HG03460 (cell line): ENCODE measurements around the gene KRTAP4-4.

Experiments used
- ATAC-seq: cut with Tn5 transposase; IDR thresholded peaks from one replicate; pipeline ENCODE4 v1.9.1; 2021; ENCODE audit not compliant: unreplicated experiment

The KRTAP4-4 gene

GRCh38 chr17:41116297-41116696 lies 44.3 kb downstream of the KRTAP4-4 start:
- no peak for ATAC-seq

GRCh38 chr17:41111151-41111885 lies 49.2 kb downstream of the KRTAP4-4 start:
- ATAC-seq = no peak
